ENCODE results near the gene GYPC.

The GYPC gene

DNA sequence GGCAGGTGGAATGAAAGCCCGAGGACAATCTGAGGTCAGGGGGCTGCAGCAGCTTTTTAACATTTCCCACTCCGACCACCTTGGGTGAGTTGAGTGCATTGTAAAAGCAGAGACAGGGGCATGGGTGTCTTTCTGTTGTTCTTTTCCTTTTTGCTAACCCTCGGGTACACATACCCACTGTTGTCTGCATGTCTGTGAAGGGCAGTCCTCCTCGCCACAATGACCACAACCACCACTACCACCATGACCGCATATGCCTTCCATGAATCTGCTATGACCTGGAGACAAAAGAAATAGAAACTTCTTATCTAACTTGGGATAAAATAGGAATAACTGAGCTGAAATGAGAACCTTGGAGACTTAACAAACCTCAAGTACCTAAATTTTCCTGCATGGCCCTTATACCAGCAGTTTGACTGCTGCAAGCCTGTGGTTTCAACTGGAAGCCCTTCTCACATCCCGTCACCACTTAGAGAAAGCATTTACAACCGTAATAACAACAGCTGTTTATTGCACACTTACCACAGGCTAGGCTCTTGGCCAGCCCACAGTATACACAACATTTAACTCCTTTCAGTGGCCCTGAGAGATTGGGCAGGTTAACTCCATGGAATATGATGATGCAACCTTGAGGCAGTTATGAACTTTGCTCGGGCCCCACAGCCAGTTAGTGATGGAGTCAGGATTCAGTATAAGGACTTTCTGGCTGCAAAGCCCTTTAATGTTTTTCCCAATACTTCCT lies 80.3 kb downstream of the GYPC start:
- no peak for DNase-seq

DNA sequence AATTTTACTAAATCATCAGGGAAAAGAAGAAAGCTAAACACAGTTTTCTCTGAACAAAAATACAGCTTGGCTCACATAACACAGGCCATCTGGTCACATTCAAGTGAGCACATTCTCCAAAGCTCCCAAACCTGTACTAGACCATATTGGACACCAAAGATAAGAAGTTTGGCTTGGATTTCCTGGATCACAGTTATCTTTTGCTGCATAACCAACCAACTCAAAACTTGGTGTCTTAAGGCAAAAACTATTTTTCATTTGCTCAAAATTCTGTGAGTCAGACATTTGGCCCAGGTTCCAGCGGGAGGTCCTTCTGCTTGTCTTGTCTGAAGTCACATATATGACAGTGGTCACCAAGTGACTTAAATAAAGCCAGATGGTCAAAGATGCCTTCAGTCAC lies 83.2 kb downstream of the GYPC start:
- no peak for DNase-seq

DNA sequence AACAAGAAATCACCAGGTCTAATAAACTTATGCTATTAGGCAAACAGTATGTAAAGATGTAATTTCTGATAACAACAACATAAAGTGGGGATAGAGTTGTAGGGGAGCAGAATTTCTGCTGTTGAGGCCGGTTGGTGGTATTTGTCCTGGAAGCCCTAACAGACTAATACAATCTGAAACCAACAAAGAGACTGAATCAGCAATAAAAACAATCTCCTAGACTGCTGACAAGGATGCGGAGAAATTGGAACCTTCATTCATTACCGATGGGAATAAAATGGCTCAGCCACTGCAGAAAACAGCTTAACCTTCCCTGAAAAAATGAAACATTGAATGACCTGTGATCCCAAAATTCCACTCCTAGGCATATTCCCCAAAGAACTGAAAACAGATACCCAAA lies 88.7 kb downstream of the GYPC start:
- no peak for DNase-seq

All from CD4-positive, alpha-beta T cell treated with Interleukin-12 subunit alpha and Interleukin-12 subunit beta, for 1 hour (primary cell).